OCI-LY3 (cell line): ENCODE results near the gene MERTK.

Experiments used
- H2AFZ ChIP-seq: fragments of 200-600, 300-600 bp; shearing (Covaris generic); 2 replicates; pipeline ENCODE4 v1.6.0; 2014; ENCODE audit warnings: antibody characterized with exemption, low read depth, low read length
- H3K27ac ChIP-seq: fragments of 200-600, 300-600 bp; sonication (generic); 2 replicates; pipeline ENCODE4 v1.5.1; 2014; ENCODE audit warnings: mild to moderate bottlenecking, low read length, moderate library complexity, mixed read lengths
- H3K27me3 ChIP-seq: fragments of 200-600, 300-600 bp; sonication (generic); 2 replicates; pipeline ENCODE4 v1.6.1; 2014; ENCODE audit warnings: low read depth, low read length, mixed read lengths
- H3K36me3 ChIP-seq: fragments of 200-600, 300-600 bp; sonication (generic); replicated peaks from 2 replicates; pipeline ENCODE3; 2014; ENCODE audit warnings: low read depth, low read length, mixed read lengths
- H3K4me1 ChIP-seq: fragments of 300-600, 200-600 bp; sonication (generic); 2 replicates; pipeline ENCODE4 v1.6.1; 2014; ENCODE audit warnings: low read length, mixed read lengths
- H3K4me2 ChIP-seq: fragments of 200-600, 300-600 bp; sonication (generic); 2 replicates; pipeline ENCODE4 v1.6.1; 2014; ENCODE audit warnings: low read length, mixed read lengths
- H3K4me3 ChIP-seq: fragments of 300-600, 200-600 bp; sonication (generic); 2 replicates; pipeline ENCODE4 v1.5.1; 2014; ENCODE audit warnings: antibody characterized with exemption, mild to moderate bottlenecking, low read length, moderate library complexity
- H3K79me2 ChIP-seq: fragments of 300-600, 200-600 bp; shearing (Covaris generic); 2 replicates; pipeline ENCODE4 v1.6.1; 2014; ENCODE audit warnings: mild to moderate bottlenecking, low read length, mixed read lengths
- H3K9ac ChIP-seq: fragments of 300-600, 200-600 bp; shearing (Covaris generic); 2 replicates; pipeline ENCODE4 v1.6.0; 2014; ENCODE audit warnings: mild to moderate bottlenecking, low read length, moderate library complexity
- H3K9me3 ChIP-seq: fragments of 200-600, 300-600 bp; shearing (Covaris generic); 2 replicates; pipeline ENCODE4 v1.6.1; 2014; ENCODE audit warnings: low read length, mixed read lengths; ENCODE audit not compliant: insufficient read depth
- H4K20me1 ChIP-seq: fragments of 200-600, 300-600 bp; sonication (generic); 2 replicates; pipeline ENCODE4 v1.6.1; 2016; ENCODE audit warnings: low read length, mixed read lengths; ENCODE audit not compliant: insufficient read depth
- EZH2phosphoT487 ChIP-seq: fragments of 200-600 bp; shearing (Covaris generic); IDR thresholded peaks from 2 replicates; pipeline ENCODE4 v1.6.1; 2018; ENCODE audit warnings: antibody characterized with exemption, mixed run types, low read depth
- TF ChIP-seq, protein P1 (sequence below): fragments of 200-600, 300-600 bp; sonication (generic); IDR thresholded peaks from 2 replicates; pipeline ENCODE4 v1.5.1; 2014; ENCODE audit warnings: antibody characterized with exemption, low read length, low read depth

The MERTK gene

DNA sequence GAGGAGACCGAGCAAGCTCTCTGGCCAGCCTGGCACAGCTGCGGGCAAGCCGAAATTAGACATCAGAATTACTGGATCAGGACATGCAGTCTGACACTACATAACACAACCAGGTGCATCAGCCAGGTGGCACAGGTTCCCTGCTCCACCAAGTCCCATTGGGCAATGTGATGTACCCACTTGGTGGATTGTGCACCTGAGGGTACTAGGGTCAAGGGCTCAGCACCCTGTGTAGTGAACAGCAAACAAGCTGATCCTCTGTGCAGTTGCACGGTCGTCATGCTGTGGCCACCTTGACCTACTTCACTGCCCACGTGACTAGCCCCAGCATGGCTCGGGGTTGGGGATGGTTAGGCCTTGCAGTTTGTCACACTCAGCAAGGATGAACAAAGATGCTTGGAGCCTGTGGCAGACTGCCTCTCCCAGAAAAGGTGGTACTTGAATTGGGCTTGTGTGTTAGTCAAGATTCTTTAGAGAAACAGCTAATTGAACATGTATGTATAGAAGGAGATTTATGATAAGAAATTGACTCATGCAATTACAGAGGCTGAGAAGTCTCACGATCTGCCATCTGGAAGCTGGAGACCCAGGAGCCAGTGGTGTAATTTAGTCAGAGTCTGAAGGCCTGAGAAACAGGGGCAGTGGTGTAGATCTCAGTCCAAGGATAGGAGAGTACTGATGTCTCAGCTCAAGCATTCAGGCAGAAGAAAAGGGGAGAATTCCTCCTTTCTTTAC is 85.2 kb downstream of the MERTK start:
- H3K79me2 ChIP-seq = no peaks in the 10 kb centered on the region
- no peaks in the 10 kb centered on the region for H3K27me3 ChIP-seq
- TF ChIP-seq EZH2phosphoT487 = no peak
- TF ChIP-seq, protein P1, sequence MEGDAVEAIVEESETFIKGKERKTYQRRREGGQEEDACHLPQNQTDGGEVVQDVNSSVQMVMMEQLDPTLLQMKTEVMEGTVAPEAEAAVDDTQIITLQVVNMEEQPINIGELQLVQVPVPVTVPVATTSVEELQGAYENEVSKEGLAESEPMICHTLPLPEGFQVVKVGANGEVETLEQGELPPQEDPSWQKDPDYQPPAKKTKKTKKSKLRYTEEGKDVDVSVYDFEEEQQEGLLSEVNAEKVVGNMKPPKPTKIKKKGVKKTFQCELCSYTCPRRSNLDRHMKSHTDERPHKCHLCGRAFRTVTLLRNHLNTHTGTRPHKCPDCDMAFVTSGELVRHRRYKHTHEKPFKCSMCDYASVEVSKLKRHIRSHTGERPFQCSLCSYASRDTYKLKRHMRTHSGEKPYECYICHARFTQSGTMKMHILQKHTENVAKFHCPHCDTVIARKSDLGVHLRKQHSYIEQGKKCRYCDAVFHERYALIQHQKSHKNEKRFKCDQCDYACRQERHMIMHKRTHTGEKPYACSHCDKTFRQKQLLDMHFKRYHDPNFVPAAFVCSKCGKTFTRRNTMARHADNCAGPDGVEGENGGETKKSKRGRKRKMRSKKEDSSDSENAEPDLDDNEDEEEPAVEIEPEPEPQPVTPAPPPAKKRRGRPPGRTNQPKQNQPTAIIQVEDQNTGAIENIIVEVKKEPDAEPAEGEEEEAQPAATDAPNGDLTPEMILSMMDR = no peak
- H2AFZ ChIP-seq = no peak overlapping the region
- no peak overlapping the region for H3K4me2 ChIP-seq
- no peaks in the 10 kb centered on the region for H3K36me3 ChIP-seq
- H4K20me1 ChIP-seq = no peaks in the 10 kb centered on the region
- H3K4me3 ChIP-seq = no peak overlapping the region
- no peak overlapping the region for H3K27ac ChIP-seq
- H3K4me1 ChIP-seq = no peaks in the 10 kb centered on the region
- no peaks in the 10 kb centered on the region for H3K9me3 ChIP-seq
- H3K9ac ChIP-seq = no peak overlapping the region

DNA sequence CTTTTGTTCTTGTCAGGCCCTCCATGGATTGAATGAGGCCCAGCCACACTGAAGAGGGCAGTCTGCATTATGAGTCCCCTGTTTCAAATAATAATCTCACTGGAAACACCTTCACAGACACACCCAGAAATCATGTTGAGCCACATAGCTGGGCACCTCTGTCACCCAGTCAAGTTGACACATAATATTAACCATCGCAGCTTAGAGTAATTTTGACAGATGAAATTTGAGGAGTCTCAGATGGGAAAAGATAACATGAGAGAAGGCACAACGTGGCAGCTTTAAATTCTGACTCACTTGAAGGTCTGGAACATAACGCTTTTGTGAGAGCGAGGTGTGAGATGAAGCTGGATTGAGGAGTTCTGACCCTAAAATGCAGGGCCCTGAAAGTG is 85.8 kb downstream of the MERTK start:
- Histone ChIP-seq H3K4me3 (no peak overlapping the region), H4K20me1 (no peaks in the 10 kb centered on the region), H3K9ac (no peak overlapping the region), H3K27me3 (no peaks in the 10 kb centered on the region), H3K27ac (no peak overlapping the region), H2AFZ (no peak overlapping the region), H3K4me2 (no peak overlapping the region), H3K36me3 (no peaks in the 10 kb centered on the region), H3K9me3 (no peaks in the 10 kb centered on the region), H3K4me1 (no peaks in the 10 kb centered on the region), H3K79me2 (no peaks in the 10 kb centered on the region)
- TF ChIP-seq, protein P1 = no peak
- TF ChIP-seq EZH2phosphoT487 = no peak

DNA sequence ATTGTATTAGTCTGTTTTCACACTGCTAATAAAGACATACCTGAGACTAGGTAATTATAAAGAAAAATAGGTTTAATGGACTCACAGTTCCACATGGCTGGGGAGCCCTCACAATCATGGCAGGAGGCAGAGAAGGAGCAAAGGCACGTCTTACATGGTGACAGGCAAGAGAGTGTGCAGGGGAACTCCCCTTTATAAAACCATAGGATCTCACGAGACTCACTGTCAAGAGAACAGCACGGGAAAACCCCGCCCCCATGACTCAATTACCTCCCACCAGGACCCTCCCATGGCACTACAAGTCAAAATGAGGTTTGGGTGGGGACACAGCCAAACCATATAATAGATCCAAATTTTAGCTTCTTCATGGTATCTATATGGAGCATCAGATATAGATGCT is 87.1 kb downstream of the MERTK start:
- no peak overlapping the region for H3K4me2 ChIP-seq
- TF ChIP-seq EZH2phosphoT487 = no peak
- TF ChIP-seq, protein P1 = no peak
- H3K36me3 ChIP-seq = no peaks in the 10 kb centered on the region
- no peak overlapping the region for H3K4me3 ChIP-seq
- no peaks in the 10 kb centered on the region for H4K20me1 ChIP-seq
- H3K27me3 ChIP-seq = no peaks in the 10 kb centered on the region
- H3K27ac ChIP-seq = no peak overlapping the region
- H3K4me1 ChIP-seq = no peaks in the 10 kb centered on the region
- no peak overlapping the region for H3K9ac ChIP-seq
- H2AFZ ChIP-seq = no peak overlapping the region
- H3K79me2 ChIP-seq = no peaks in the 10 kb centered on the region
- H3K9me3 ChIP-seq = no peaks in the 10 kb centered on the region

DNA sequence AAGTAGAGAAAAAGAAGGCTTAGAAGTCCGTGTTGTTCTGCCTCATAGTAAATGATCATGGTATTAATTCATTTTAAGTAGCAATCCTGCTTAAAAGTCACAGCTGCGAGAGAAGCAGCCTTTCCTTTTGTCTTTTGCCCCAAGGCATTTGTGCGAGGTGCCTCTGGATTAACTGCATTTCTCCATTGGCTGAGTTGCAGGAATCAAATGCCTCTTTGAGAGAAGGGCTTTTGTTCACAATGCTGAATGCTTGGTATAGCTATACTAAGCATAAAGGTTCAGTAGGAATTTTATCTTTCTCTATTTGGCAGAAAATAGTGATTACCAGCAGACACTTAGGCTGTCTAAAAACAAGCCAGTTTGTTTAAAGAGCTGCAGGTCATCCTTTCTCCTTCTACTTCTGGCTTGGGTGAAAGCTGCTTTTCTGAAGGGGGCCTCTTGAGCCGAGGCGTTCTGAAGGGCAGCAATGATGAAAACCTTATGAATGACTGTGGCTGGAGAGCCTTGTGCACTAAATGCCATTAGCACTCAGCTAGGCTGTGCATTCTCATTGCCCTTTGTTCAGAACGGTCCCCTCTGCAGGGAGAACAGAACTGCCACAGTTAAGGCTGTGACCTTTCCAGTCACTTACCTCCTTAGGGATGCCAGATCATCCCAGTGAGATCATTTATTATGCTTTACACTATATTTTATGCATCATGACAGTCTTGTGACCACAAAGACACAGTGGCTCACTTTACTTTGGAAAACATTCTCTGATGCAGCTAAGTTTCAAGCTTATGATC is 87.9 kb downstream of the MERTK start:
- H2AFZ ChIP-seq = no peak overlapping the region
- H4K20me1 ChIP-seq = no peaks in the 10 kb centered on the region
- no peak overlapping the region for H3K4me2 ChIP-seq
- H3K36me3 ChIP-seq = no peaks in the 10 kb centered on the region
- no peaks in the 10 kb centered on the region for H3K79me2 ChIP-seq
- no peak overlapping the region for H3K27ac ChIP-seq
- H3K9ac ChIP-seq = no peak overlapping the region
- no peaks in the 10 kb centered on the region for H3K4me1 ChIP-seq
- H3K27me3 ChIP-seq = no peaks in the 10 kb centered on the region
- no peak for TF ChIP-seq EZH2phosphoT487
- TF ChIP-seq, protein P1 = no peak
- H3K4me3 ChIP-seq = no peak overlapping the region
- H3K9me3 ChIP-seq = no peaks in the 10 kb centered on the region
